Peyer's patch (tissue), 4 donors: ENCODE measurements around the gene RBM39.

Source experiments
- POLR2A ChIP-seq, 2 donors: fragments of 450-650 bp; IDR thresholded peaks; one replicate each; pipeline ENCODE4 v1.5.1; 2017; ENCODE audit warnings: antibody characterized with exemption in 2 of 2, mild to moderate bottlenecking in 2 of 2, moderate library complexity in 2 of 2
- TF ChIP-seq, protein P1 (sequence below), 6 experiments: fragments of 450-650 bp in 4 of 6; fragments of 200-600 bp in 2 of 6; sonication (generic) in 1 of 6; IDR thresholded peaks; one replicate each; pipeline ENCODE4 v1.5.1; 2017 to 2019; ENCODE audit warnings: antibody characterized with exemption in 6 of 6, mild to moderate bottlenecking in 3 of 6, moderate library complexity in 1 of 6

DNA sequence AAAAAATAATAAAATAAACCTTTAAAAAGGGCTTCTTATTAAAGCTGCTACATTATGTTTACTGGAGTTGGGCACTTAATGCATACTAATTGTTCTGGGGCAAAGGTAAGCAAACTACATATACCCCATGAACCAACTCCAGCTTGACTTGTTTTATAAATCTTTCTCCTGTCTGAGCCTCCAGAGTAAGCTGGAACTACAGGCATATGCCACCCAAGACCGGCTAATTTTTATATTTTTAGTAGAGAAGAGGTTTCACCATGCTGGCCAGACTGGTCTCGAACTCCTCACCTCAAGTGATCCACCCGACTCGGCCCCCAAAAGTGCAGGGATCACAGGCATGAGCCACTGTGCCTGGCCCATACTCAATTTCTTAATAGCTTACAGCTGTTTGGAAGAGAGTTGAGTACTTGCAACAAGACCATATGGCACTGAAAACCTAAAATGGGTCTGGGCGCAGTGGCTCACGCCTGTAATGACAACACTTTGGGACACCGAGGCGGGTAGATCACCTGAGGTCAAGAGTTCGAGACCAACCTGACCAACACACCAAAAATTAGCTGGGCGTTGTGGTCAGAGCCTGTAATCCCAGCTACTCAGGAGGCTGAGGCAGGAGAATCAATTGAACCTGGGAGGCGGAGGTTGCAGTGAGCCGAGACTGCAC is 23.0 kb downstream of the RBM39 start:
- no peak for TF ChIP-seq POLR2A (IDR thresholded peaks at IDR 0.05)
- TF ChIP-seq, protein P1, sequence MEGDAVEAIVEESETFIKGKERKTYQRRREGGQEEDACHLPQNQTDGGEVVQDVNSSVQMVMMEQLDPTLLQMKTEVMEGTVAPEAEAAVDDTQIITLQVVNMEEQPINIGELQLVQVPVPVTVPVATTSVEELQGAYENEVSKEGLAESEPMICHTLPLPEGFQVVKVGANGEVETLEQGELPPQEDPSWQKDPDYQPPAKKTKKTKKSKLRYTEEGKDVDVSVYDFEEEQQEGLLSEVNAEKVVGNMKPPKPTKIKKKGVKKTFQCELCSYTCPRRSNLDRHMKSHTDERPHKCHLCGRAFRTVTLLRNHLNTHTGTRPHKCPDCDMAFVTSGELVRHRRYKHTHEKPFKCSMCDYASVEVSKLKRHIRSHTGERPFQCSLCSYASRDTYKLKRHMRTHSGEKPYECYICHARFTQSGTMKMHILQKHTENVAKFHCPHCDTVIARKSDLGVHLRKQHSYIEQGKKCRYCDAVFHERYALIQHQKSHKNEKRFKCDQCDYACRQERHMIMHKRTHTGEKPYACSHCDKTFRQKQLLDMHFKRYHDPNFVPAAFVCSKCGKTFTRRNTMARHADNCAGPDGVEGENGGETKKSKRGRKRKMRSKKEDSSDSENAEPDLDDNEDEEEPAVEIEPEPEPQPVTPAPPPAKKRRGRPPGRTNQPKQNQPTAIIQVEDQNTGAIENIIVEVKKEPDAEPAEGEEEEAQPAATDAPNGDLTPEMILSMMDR (IDR thresholded peaks at IDR 0.05) = no peak
